ENCODE data around the gene SYNM. TPM values are rescaled to one million over a fixed set of nuclear protein-coding genes. Genes with fewer than 3 reads are reported as not detected.

SYNM gene
- total RNA-seq, 2 experiments from 2014 or later = 0.12 to 0.14 TPM

- Mint-ChIP-seq H3K9me3 (no peaks in the 10 kb centered on the region), H3K27me3 (no peaks in the 10 kb centered on the region), H3K36me3 (no peaks in the 10 kb centered on the region), H3K4me1 (no peaks in the 10 kb centered on the region), H3K4me3 (no peak overlapping the region), H3K27ac (no peak overlapping the region)
- no peak for DNase-seq
Measured at GRCh38 chr15:99151156-99151555, 46.3 kb downstream of the SYNM start.

- Mint-ChIP-seq H3K4me1 (no peaks in the 10 kb centered on the region), H3K36me3 (no peaks in the 10 kb centered on the region)
Measured at GRCh38 chr15:99153026-99153535, 48.2 kb downstream of the SYNM start.

GRCh38 chr15:99154271-99154670 lies 49.4 kb downstream of the SYNM start:
- Mint-ChIP-seq H3K27ac (no peak overlapping the region), H3K36me3 (no peaks in the 10 kb centered on the region), H3K4me1 (no peaks in the 10 kb centered on the region), H3K9me3 (no peaks in the 10 kb centered on the region), H3K4me3 (no peak overlapping the region), H3K27me3 (no peaks in the 10 kb centered on the region)
- no peak for DNase-seq

More at GRCh38 chr15:99153026-99153535, 48.2 kb downstream of the SYNM start:
- Mint-ChIP-seq H3K4me3 (no peak overlapping the region), H3K27me3 (no peaks in the 10 kb centered on the region), H3K9me3 (no peaks in the 10 kb centered on the region), H3K27ac (no peak overlapping the region)
- DNase-seq = no peak

- Mint-ChIP-seq H3K27me3 (no peaks in the 10 kb centered on the region), H3K27ac (no peak overlapping the region), H3K36me3 (no peaks in the 10 kb centered on the region), H3K4me1 (no peaks in the 10 kb centered on the region), H3K4me3 (no peak overlapping the region), H3K9me3 (no peaks in the 10 kb centered on the region)
- DNase-seq = no peak
Measured at GRCh38 chr15:99155961-99156443, 51.1 kb downstream of the SYNM start.

GRCh38 chr15:99157456-99157855 lies 52.6 kb downstream of the SYNM start:
- no peak overlapping the region for H3K4me3 Mint-ChIP-seq
- H3K4me1 Mint-ChIP-seq = no peaks in the 10 kb centered on the region
- no peaks in the 10 kb centered on the region for H3K36me3 Mint-ChIP-seq
- H3K27ac Mint-ChIP-seq = no peak overlapping the region
- H3K9me3 Mint-ChIP-seq = no peaks in the 10 kb centered on the region
- no peak for DNase-seq
- no peaks in the 10 kb centered on the region for H3K27me3 Mint-ChIP-seq

GRCh38 chr15:99158626-99159412 lies 53.9 kb downstream of the SYNM start:
- no peak overlapping the region for H3K27ac Mint-ChIP-seq
- DNase-seq = no peak
- H3K9me3 Mint-ChIP-seq = no peaks in the 10 kb centered on the region

GRCh38 chr15:99163271-99164062 lies 58.6 kb downstream of the SYNM start:
- Mint-ChIP-seq H3K9me3 (no peaks in the 10 kb centered on the region), H3K4me1 (peaks cover 11% of the 10 kb centered on the region), H3K4me3 (no peak overlapping the region), H3K27me3 (no peaks in the 10 kb centered on the region), H3K27ac (no peak overlapping the region), H3K36me3 (no peaks in the 10 kb centered on the region)
- DNase-seq = no peak

More at GRCh38 chr15:99158626-99159412, 53.9 kb downstream of the SYNM start:
- Mint-ChIP-seq H3K4me3 (no peak overlapping the region), H3K4me1 (peaks cover 7% of the 10 kb centered on the region), H3K27me3 (no peaks in the 10 kb centered on the region), H3K36me3 (no peaks in the 10 kb centered on the region)

- H3K27ac Mint-ChIP-seq = no peak overlapping the region
- no peaks in the 10 kb centered on the region for H3K9me3 Mint-ChIP-seq
- no peak overlapping the region for H3K4me3 Mint-ChIP-seq
- no peaks in the 10 kb centered on the region for H3K36me3 Mint-ChIP-seq
- DNase-seq = no peak
- H3K4me1 Mint-ChIP-seq = peaks cover 11% of the 10 kb centered on the region
- no peaks in the 10 kb centered on the region for H3K27me3 Mint-ChIP-seq
Measured at GRCh38 chr15:99164119-99164518, 59.2 kb downstream of the SYNM start.

GRCh38 chr15:99165020-99165790 lies 60.3 kb downstream of the SYNM start:
- Mint-ChIP-seq H3K36me3 (no peaks in the 10 kb centered on the region), H3K9me3 (no peaks in the 10 kb centered on the region), H3K27me3 (no peaks in the 10 kb centered on the region), H3K27ac (no peak overlapping the region), H3K4me1 (peaks cover 11% of the 10 kb centered on the region), H3K4me3 (no peak overlapping the region)
- no peak for DNase-seq

- no peaks in the 10 kb centered on the region for H3K36me3 Mint-ChIP-seq
- H3K27ac Mint-ChIP-seq = no peak overlapping the region
- H3K9me3 Mint-ChIP-seq = no peaks in the 10 kb centered on the region
- H3K4me3 Mint-ChIP-seq = no peak overlapping the region
- H3K4me1 Mint-ChIP-seq = peaks cover 11% of the 10 kb centered on the region
- no peak for DNase-seq
- no peaks in the 10 kb centered on the region for H3K27me3 Mint-ChIP-seq
Measured at GRCh38 chr15:99165956-99166689, 61.2 kb downstream of the SYNM start.

GRCh38 chr15:99167201-99167600 lies 62.3 kb downstream of the SYNM start:
- Mint-ChIP-seq H3K4me3 (no peak overlapping the region), H3K9me3 (no peaks in the 10 kb centered on the region), H3K27me3 (no peaks in the 10 kb centered on the region), H3K27ac (no peak overlapping the region), H3K4me1 (peaks cover 11% of the 10 kb centered on the region), H3K36me3 (no peaks in the 10 kb centered on the region)
- no peak for DNase-seq

GRCh38 chr15:99167640-99168039 lies 62.8 kb downstream of the SYNM start:
- Mint-ChIP-seq H3K27me3 (no peaks in the 10 kb centered on the region), H3K4me1 (peaks cover 11% of the 10 kb centered on the region), H3K36me3 (no peaks in the 10 kb centered on the region), H3K4me3 (no peak overlapping the region), H3K27ac (no peak overlapping the region), H3K9me3 (no peaks in the 10 kb centered on the region)
- DNase-seq = no peak

- Mint-ChIP-seq H3K27ac (no peak overlapping the region), H3K27me3 (no peaks in the 10 kb centered on the region), H3K9me3 (no peaks in the 10 kb centered on the region), H3K36me3 (no peaks in the 10 kb centered on the region), H3K4me1 (peaks cover 3% of the 10 kb centered on the region), H3K4me3 (no peak overlapping the region)
- no peak for DNase-seq
Measured at GRCh38 chr15:99168601-99169580, 64.0 kb downstream of the SYNM start.

Data from activated naive CD8-positive, alpha-beta T cell treated with anti-CD3 and anti-CD28 coated beads for 36 hours (primary cell).